ENCODE measurements around the gene WDR41.

Gene WDR41

GRCh38 chr5:77394064-77394715 lies 97.9 kb downstream of the WDR41 start:
- TF ChIP-seq PATZ1 (CRISPR knock-in tag; IDR thresholded peaks at IDR 0.05; ENCODE audit: borderline replicate concordance) (no peak), ZNF8 (CRISPR knock-in tag; IDR thresholded peaks at IDR 0.05) (no peak), TCF4 (CRISPR knock-in tag; IDR thresholded peaks at IDR 0.05; ENCODE audit: borderline replicate concordance) (no peak), ARNTL (CRISPR knock-in tag; IDR thresholded peaks at IDR 0.05; ENCODE audit: borderline replicate concordance, low read depth) (no peak), BACH2 (CRISPR knock-in tag; IDR thresholded peaks at IDR 0.05; ENCODE audit: borderline replicate concordance) (no peak), ZFP3 (CRISPR knock-in tag; IDR thresholded peaks at IDR 0.05) (no peak), ESRRG (CRISPR knock-in tag; IDR thresholded peaks at IDR 0.05) (no peak), ZFP30 (CRISPR knock-in tag; IDR thresholded peaks at IDR 0.05) (no peak)
- ATAC-seq = no peak

GRCh38 chr5:77391240-77391765 lies 100.8 kb downstream of the WDR41 start:
- ATAC-seq = no peak
- TF ChIP-seq TCF4 (CRISPR knock-in tag; IDR thresholded peaks at IDR 0.05; ENCODE audit: borderline replicate concordance) = no peak
- TF ChIP-seq BACH2 (CRISPR knock-in tag; IDR thresholded peaks at IDR 0.05; ENCODE audit: borderline replicate concordance) = no peak
- no peak for TF ChIP-seq TSHZ2 (CRISPR knock-in tag; IDR thresholded peaks at IDR 0.05)
- no peak for TF ChIP-seq RARB (CRISPR knock-in tag; IDR thresholded peaks at IDR 0.05)
- TF ChIP-seq TOX (CRISPR knock-in tag; IDR thresholded peaks at IDR 0.05; ENCODE audit: borderline replicate concordance) = no peak
- TF ChIP-seq POU6F1 (CRISPR knock-in tag; IDR thresholded peaks at IDR 0.05; ENCODE audit: borderline replicate concordance, low read depth) = no peak
- no peak for TF ChIP-seq ESRRG (CRISPR knock-in tag; IDR thresholded peaks at IDR 0.05)
- TF ChIP-seq ISL1 (CRISPR knock-in tag; IDR thresholded peaks at IDR 0.05) = no peak
- no peak for TF ChIP-seq CSRNP3 (CRISPR knock-in tag; IDR thresholded peaks at IDR 0.05)
- no peak for TF ChIP-seq CSDC2 (CRISPR knock-in tag; IDR thresholded peaks at IDR 0.05)
- TF ChIP-seq ZNF565 (CRISPR knock-in tag; conservative IDR thresholded peaks at IDR 0.05; ENCODE audit: low read depth) = no peak
- TF ChIP-seq GLIS3 (CRISPR knock-in tag; IDR thresholded peaks at IDR 0.05) = no peak
- no peak for TF ChIP-seq ZC3H10 (CRISPR knock-in tag; IDR thresholded peaks at IDR 0.05)
- no peak for TF ChIP-seq ARNTL (CRISPR knock-in tag; IDR thresholded peaks at IDR 0.05; ENCODE audit: borderline replicate concordance, low read depth)
- no peak for TF ChIP-seq PATZ1 (CRISPR knock-in tag; IDR thresholded peaks at IDR 0.05; ENCODE audit: borderline replicate concordance)
- no peak for TF ChIP-seq OSR1 (CRISPR knock-in tag; IDR thresholded peaks at IDR 0.05)
- TF ChIP-seq ZNF8 (CRISPR knock-in tag; IDR thresholded peaks at IDR 0.05) = no peak

GRCh38 chr5:77390795-77391194 lies 101.3 kb downstream of the WDR41 start:
- no peak for ATAC-seq
- TF ChIP-seq POU6F1 (CRISPR knock-in tag; IDR thresholded peaks at IDR 0.05; ENCODE audit: borderline replicate concordance, low read depth) = no peak
- no peak for TF ChIP-seq CSRNP3 (CRISPR knock-in tag; IDR thresholded peaks at IDR 0.05)
- TF ChIP-seq ZFP30 (CRISPR knock-in tag; IDR thresholded peaks at IDR 0.05) = no peak
- no peak for TF ChIP-seq BACH2 (CRISPR knock-in tag; IDR thresholded peaks at IDR 0.05; ENCODE audit: borderline replicate concordance)
- no peak for TF ChIP-seq GLIS3 (CRISPR knock-in tag; IDR thresholded peaks at IDR 0.05)
- no peak for TF ChIP-seq ARNTL (CRISPR knock-in tag; IDR thresholded peaks at IDR 0.05; ENCODE audit: borderline replicate concordance, low read depth)
- TF ChIP-seq ZFP3 (CRISPR knock-in tag; IDR thresholded peaks at IDR 0.05) = no peak
- TF ChIP-seq TOX (CRISPR knock-in tag; IDR thresholded peaks at IDR 0.05; ENCODE audit: borderline replicate concordance) = no peak
- no peak for TF ChIP-seq ZC3H10 (CRISPR knock-in tag; IDR thresholded peaks at IDR 0.05)
- no peak for TF ChIP-seq ZNF8 (CRISPR knock-in tag; IDR thresholded peaks at IDR 0.05)

Measured in SK-N-SH treated with all-trans-retinoic acid at 6 μM for 48 hours (cell line).